ENCODE results near the gene TAGAP. TPM values are rescaled to one million over a fixed set of nuclear protein-coding genes. Genes with fewer than 3 reads are reported as not detected.
A peak's percentile ranks its signal among the peaks of the same experiment; 100 is the strongest.
"Not testable (repeated sequence)": the region's sequence is repeated elsewhere in the genome, so short reads cannot be mapped to it uniquely, and the experiment has no call there.

TAGAP gene
- total RNA-seq, 1 experiment from 2014 or later: not detected

DNA sequence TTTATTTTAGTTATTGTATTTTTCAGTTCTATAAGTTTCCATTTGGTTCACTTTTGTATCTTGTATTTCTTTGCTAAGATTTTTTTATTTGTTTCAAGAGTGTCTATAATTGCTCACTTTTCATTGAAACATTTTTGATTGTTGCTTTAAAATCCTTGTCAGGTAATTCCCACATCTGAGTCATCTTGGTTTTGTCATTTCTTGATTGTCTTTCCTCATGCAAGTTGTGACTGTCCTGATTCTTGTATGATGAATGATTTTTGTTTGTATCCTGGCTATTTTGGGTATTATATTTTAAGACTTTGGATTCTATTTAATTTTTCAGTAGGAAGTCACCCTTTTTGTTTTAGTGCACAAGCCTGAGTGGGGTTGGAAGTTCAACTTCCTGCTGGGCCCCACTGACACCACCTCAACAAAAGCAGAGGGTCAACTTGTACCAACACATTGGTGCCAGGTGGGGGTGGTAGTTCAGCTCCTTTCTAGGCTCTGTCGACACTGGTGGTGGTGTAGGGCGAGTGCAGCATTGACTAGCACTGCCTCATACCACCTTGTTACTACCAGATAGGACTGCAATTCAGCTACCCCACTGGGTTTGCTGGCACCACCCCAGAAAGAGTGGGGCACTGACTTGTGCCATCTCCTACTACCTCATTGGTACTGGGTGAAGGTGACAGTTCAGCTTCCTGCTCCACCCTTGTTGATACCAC, 53.6 kb downstream of the TAGAP start:
- Mint-ChIP-seq H3K4me3 (no peak overlapping the region), H3K36me3 (ENCODE audit: insufficient read depth in 1 of 3, low read depth in 3 of 3) (peaks cover 2 to 26% (median 4%) of the 10 kb centered on the region in 3 experiments; a peak in 3 of 7 replicates), H3K4me1 (no peaks in the 10 kb centered on the region), H3K27ac (no peak overlapping the region), H3K27me3 (ENCODE audit: low read depth) (no peaks in the 10 kb centered on the region; the same call in 1 of the 2 replicates), H3K9me3 (peaks cover 0 to 11% of the 10 kb centered on the region in 2 experiments; a peak in 2 of 5 replicates)
- Histone ChIP-seq H3K79me2 (ENCODE audit: insufficient read depth, low read length) (no peaks in the 10 kb centered on the region), H2AFZ (ENCODE audit: low read length) (no peak overlapping the region), H4K5ac (ENCODE audit: insufficient read length, low read depth, low read length) (no peak overlapping the region), H3K27ac (ENCODE audit: insufficient read length, low read depth, low read length) (no peak overlapping the region), H3K4me2 (ENCODE audit: insufficient read depth, insufficient read length, low read length) (no peak overlapping the region), H2BK15ac (ENCODE audit: low read depth, low read length) (no peak overlapping the region), H3T11ph (ENCODE audit: low read length) (no peak overlapping the region), H4K20me1 (ENCODE audit: control insufficient read depth, insufficient read depth, insufficient read length) (no peaks in the 10 kb centered on the region), H4K8ac (replicated peaks; ENCODE audit: insufficient read length, low read depth, low read length) (no peak overlapping the region), H3K4me1 (ENCODE audit: insufficient read depth, low read length) (no peaks in the 10 kb centered on the region), H4K91ac (ENCODE audit: insufficient read length, low read depth, low read length) (no peak overlapping the region), H2AK5ac (ENCODE audit: insufficient read length, low read length) (no peak overlapping the region), H3K14ac (ENCODE audit: insufficient read depth, low read length) (no peak overlapping the region), H2BK120ac (ENCODE audit: low read depth, low read length, poor library complexity, severe bottlenecking) (no peak overlapping the region), H3K4ac (ENCODE audit: low read depth, low read length) (no peak overlapping the region), H2BK20ac (ENCODE audit: low read depth, low read length, poor library complexity, severe bottlenecking) (no peak overlapping the region), H3K9ac (ENCODE audit: extremely low read depth, insufficient read length, low read length) (no peak overlapping the region), H3K9me3 (ENCODE audit: control insufficient read depth, low read depth, low read length) (no peaks in the 10 kb centered on the region), H3K23ac (ENCODE audit: insufficient read length, low read depth, low read length) (no peak overlapping the region), H3K18ac (ENCODE audit: insufficient read length, low read depth, low read length) (no peak overlapping the region), H3K23me2 (ENCODE audit: insufficient read length, low read depth, low read length, poor library complexity, severe bottlenecking) (no peaks in the 10 kb centered on the region), H3K56ac (ENCODE audit: insufficient read length, low read depth, low read length) (no peak overlapping the region), H2BK5ac (ENCODE audit: insufficient read length, low read length) (no peak overlapping the region), H3K27me3 (ENCODE audit: insufficient read depth, low read length) (no peaks in the 10 kb centered on the region), H3K79me1 (ENCODE audit: insufficient read depth, low read depth, low read length, poor library complexity, severe bottlenecking) (no peaks in the 10 kb centered on the region), H2BK12ac (ENCODE audit: insufficient read length, low read depth, low read length) (no peak overlapping the region)
- peak; percentile 63 for DNase-seq
- no CpG with 5 or more reads among the region's 2 CpGs for WGBS (ENCODE audit: extremely low coverage, insufficient read length, low lambda C conversion rate)
- TF ChIP-seq, protein P1, sequence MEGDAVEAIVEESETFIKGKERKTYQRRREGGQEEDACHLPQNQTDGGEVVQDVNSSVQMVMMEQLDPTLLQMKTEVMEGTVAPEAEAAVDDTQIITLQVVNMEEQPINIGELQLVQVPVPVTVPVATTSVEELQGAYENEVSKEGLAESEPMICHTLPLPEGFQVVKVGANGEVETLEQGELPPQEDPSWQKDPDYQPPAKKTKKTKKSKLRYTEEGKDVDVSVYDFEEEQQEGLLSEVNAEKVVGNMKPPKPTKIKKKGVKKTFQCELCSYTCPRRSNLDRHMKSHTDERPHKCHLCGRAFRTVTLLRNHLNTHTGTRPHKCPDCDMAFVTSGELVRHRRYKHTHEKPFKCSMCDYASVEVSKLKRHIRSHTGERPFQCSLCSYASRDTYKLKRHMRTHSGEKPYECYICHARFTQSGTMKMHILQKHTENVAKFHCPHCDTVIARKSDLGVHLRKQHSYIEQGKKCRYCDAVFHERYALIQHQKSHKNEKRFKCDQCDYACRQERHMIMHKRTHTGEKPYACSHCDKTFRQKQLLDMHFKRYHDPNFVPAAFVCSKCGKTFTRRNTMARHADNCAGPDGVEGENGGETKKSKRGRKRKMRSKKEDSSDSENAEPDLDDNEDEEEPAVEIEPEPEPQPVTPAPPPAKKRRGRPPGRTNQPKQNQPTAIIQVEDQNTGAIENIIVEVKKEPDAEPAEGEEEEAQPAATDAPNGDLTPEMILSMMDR (conservative IDR thresholded peaks at IDR 0.05): peak; percentile 50; the same call in 2 of the 3 replicates

DNA sequence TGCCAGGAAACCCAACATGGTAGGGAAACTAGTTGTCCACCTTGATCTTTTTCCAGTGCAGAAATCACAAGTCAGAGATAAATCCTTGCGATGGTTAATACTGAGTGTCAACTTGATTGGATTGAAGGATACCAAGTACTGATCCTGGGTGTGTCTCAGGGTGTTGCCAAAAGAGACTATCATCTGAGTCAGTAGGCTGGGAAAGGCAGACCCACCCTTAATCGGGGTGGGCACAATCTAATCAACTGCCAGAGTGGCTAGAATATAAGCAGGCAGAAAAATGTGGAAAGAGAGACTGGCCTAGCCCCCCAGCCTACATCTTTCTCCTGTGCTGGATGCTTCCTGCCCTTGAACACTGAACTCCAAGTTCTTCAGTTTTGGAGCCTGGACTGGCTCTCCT, 55.1 kb downstream of the TAGAP start:
- not testable (repeated sequence) for H3K4me1 ChIP-seq (ENCODE audit: insufficient read depth, low read length); H2BK20ac ChIP-seq (ENCODE audit: low read depth, low read length, poor library complexity, severe bottlenecking); H3T11ph ChIP-seq (ENCODE audit: low read length); DNase-seq; H3K27ac ChIP-seq (ENCODE audit: insufficient read length, low read depth, low read length); H4K20me1 ChIP-seq (ENCODE audit: control insufficient read depth, insufficient read depth, insufficient read length); H3K27ac Mint-ChIP-seq; H2AK5ac ChIP-seq (ENCODE audit: insufficient read length, low read length); H3K9ac ChIP-seq (ENCODE audit: extremely low read depth, insufficient read length, low read length); H3K9me3 ChIP-seq (ENCODE audit: control insufficient read depth, low read depth, low read length); H4K5ac ChIP-seq (ENCODE audit: insufficient read length, low read depth, low read length); H2BK15ac ChIP-seq (ENCODE audit: low read depth, low read length); H3K79me1 ChIP-seq (ENCODE audit: insufficient read depth, low read depth, low read length, poor library complexity, severe bottlenecking); H2BK120ac ChIP-seq (ENCODE audit: low read depth, low read length, poor library complexity, severe bottlenecking); H3K4ac ChIP-seq (ENCODE audit: low read depth, low read length); H2BK12ac ChIP-seq (ENCODE audit: insufficient read length, low read depth, low read length); H3K4me1 Mint-ChIP-seq; H3K27me3 Mint-ChIP-seq (ENCODE audit: low read depth); H3K4me3 Mint-ChIP-seq; H3K4me2 ChIP-seq (ENCODE audit: insufficient read depth, insufficient read length, low read length); H3K79me2 ChIP-seq (ENCODE audit: insufficient read depth, low read length); H3K18ac ChIP-seq (ENCODE audit: insufficient read length, low read depth, low read length); H2AFZ ChIP-seq (ENCODE audit: low read length); H2BK5ac ChIP-seq (ENCODE audit: insufficient read length, low read length); H3K27me3 ChIP-seq (ENCODE audit: insufficient read depth, low read length); H3K23me2 ChIP-seq (ENCODE audit: insufficient read length, low read depth, low read length, poor library complexity, severe bottlenecking); H4K91ac ChIP-seq (ENCODE audit: insufficient read length, low read depth, low read length); H4K8ac ChIP-seq (replicated peaks; ENCODE audit: insufficient read length, low read depth, low read length); H3K56ac ChIP-seq (ENCODE audit: insufficient read length, low read depth, low read length); H3K14ac ChIP-seq (ENCODE audit: insufficient read depth, low read length); H3K23ac ChIP-seq (ENCODE audit: insufficient read length, low read depth, low read length)
- H3K9me3 Mint-ChIP-seq: peaks cover 0 to 11% of the 10 kb centered on the region in 2 experiments; a peak in 2 of 5 replicates
- H3K36me3 Mint-ChIP-seq (ENCODE audit: insufficient read depth in 1 of 3, low read depth in 3 of 3): peaks cover 2 to 26% (median 4%) of the 10 kb centered on the region in 3 experiments; a peak in 3 of 7 replicates
- WGBS (ENCODE audit: extremely low coverage, insufficient read length, low lambda C conversion rate): no CpG with 5 or more reads among the region's 2 CpGs

All from H9 (cell line).